Endothelial cell of umbilical vein (primary cell): Measurements from ENCODE around the gene IFITM10. TPM values are rescaled to one million over a fixed set of nuclear protein-coding genes. Genes with fewer than 3 reads are reported as not detected.

Experiments
- BruUV-seq: library from RNA; stranded (reverse); fragments of 400-500 nt; replicated peaks from 2 replicates; lab custom pipeline; 2021; lab: Mats Ljungman, UMichigan
- CTCF ChIA-PET: fragments of 300-600, 350-600 bp; sonication (Branson Sonifier 250); formaldehyde crosslinking; loops from one replicate; lab custom pipeline; 2021; ENCODE audit warnings: antibody characterized with exemption, inconsistent platforms; lab: Charles Lee
- POLR2A ChIA-PET: fragments of 300-600, 350-600 bp; sonication (Branson Sonifier 250); formaldehyde crosslinking; loops from one replicate; lab custom pipeline; 2021; ENCODE audit warnings: antibody characterized with exemption, inconsistent platforms; lab: Charles Lee
- DNase-seq: peaks from one replicate; pipeline ENCODE4 v3.0.0-alpha.2; 2011; ENCODE audit warnings: low read depth, low spot score
- FAIRE-seq: peaks from 2 replicates; lab custom pipeline; 2011; peaks lifted over from hg19 to GRCh38; lab: Jason Lieb, UNC
- H2AFZ ChIP-seq: 2 replicates; pipeline ENCODE4 v1.6.0; 2012; ENCODE audit warnings: low read depth, low read length, control low read depth, inconsistent platforms
- H3K27ac ChIP-seq: 2 replicates; pipeline ENCODE4 v1.5.1; 2011; ENCODE audit warnings: low read depth, mild to moderate bottlenecking, control low read depth, low read length, moderate library complexity; ENCODE audit not compliant: insufficient read depth
- H3K27me3 ChIP-seq, 2 experiments: 2 replicates each; pipeline versions ENCODE4 v1.6.0 to v1.6.1; 2011; ENCODE audit warnings: low read length in 2 of 2, mixed read lengths in 1 of 2; ENCODE audit not compliant: control insufficient read depth in 2 of 2, insufficient read depth in 2 of 2
- H3K36me3 ChIP-seq, 2 experiments: 2 replicates in 1 of 2; 3 replicates in 1 of 2; pipeline ENCODE4 v1.5.1; 2011; ENCODE audit warnings: low read length in 2 of 2, mild to moderate bottlenecking in 1 of 2, moderate library complexity in 1 of 2; ENCODE audit not compliant: control insufficient read depth in 2 of 2, insufficient read depth in 2 of 2; ENCODE audit errors: extremely low read depth in 1 of 2
- H3K4me1 ChIP-seq: 3 replicates; pipeline ENCODE4 v1.5.1; 2011; ENCODE audit warnings: mild to moderate bottlenecking, low read length; ENCODE audit not compliant: control insufficient read depth, insufficient read depth; ENCODE audit errors: extremely low read depth
- H3K4me2 ChIP-seq: 2 replicates; pipeline ENCODE4 v1.6.1; 2011; ENCODE audit warnings: low read length, control low read depth, mixed read lengths; ENCODE audit not compliant: insufficient read depth
- H3K4me3 ChIP-seq, 3 experiments: fragments of 200-600 bp in 1 of 3; sonication (generic), shearing (Covaris generic) in 1 of 3; replicated peaks in 1 of 3; 2 replicates each; pipeline ENCODE4 v1.5.1; 2011 to 2016; ENCODE audit warnings: control low read depth in 3 of 3, low read length in 3 of 3, mild to moderate bottlenecking in 2 of 3, inconsistent platforms in 1 of 3, low read depth in 1 of 3, moderate library complexity in 1 of 3; ENCODE audit not compliant: insufficient read depth in 1 of 3
- H3K79me2 ChIP-seq: 2 replicates; pipeline ENCODE4 v1.6.0; 2012; ENCODE audit warnings: low read length, inconsistent platforms; ENCODE audit not compliant: control insufficient read depth, insufficient read depth
- H3K9ac ChIP-seq: replicated peaks from 2 replicates; pipeline ENCODE3; 2011; ENCODE audit warnings: low read length, control low read depth; ENCODE audit not compliant: insufficient read depth; ENCODE audit errors: extremely low read depth
- H3K9me1 ChIP-seq: replicated peaks from 3 replicates; pipeline ENCODE4 v1.6.0; 2011; ENCODE audit warnings: mild to moderate bottlenecking, low read length; ENCODE audit not compliant: control insufficient read depth, insufficient read depth; ENCODE audit errors: extremely low read depth
- H3K9me3 ChIP-seq: replicated peaks from 2 replicates; pipeline ENCODE4 v1.5.1; 2012; ENCODE audit warnings: low read length, inconsistent platforms; ENCODE audit not compliant: control insufficient read depth, insufficient read depth
- H4K20me1 ChIP-seq: replicated peaks from 2 replicates; pipeline ENCODE3; 2011; ENCODE audit warnings: mild to moderate bottlenecking, low read length; ENCODE audit not compliant: control insufficient read depth, insufficient read depth; ENCODE audit errors: extremely low read depth
- FOS ChIP-seq: IDR thresholded peaks from 2 replicates; pipeline ENCODE4 v1.6.1; 2011; ENCODE audit warnings: mild to moderate bottlenecking, low read length, moderate library complexity, borderline replicate concordance; ENCODE audit not compliant: insufficient read depth
- MYC ChIP-seq: IDR thresholded peaks from one replicate; pipeline ENCODE4 v1.6.1; 2011; ENCODE audit warnings: mild to moderate bottlenecking, low read depth, low read length
- POLR2A ChIP-seq: IDR thresholded peaks from 2 replicates; pipeline ENCODE4 v1.6.1; 2012; ENCODE audit warnings: low read depth, mild to moderate bottlenecking, control low read depth, low read length
- POLR2AphosphoS5 ChIP-seq: IDR thresholded peaks from 2 replicates; pipeline ENCODE4 v1.6.1; 2012; ENCODE audit warnings: low read depth, mild to moderate bottlenecking, control low read depth, low read length, moderate library complexity; ENCODE audit not compliant: insufficient read depth
- dilution Hi-C: fragments of 300-500 bp; cut with MboI; formaldehyde crosslinking; loops from one replicate; pipeline ENCODE4 v1.15.0; 2019; ENCODE audit warnings: low sequenced_read_pairs; ENCODE audit not compliant: extremely low pct_ligation_motif_present
- intact Hi-C: fragments of 100-400 bp; cut with micrococcal nuclease; formaldehyde crosslinking; loops from one replicate; pipeline ENCODE4 v1.10.0; 2022
- polyA plus RNA-seq, 4 experiments: library from polyadenylated mRNA; depleted of rRNA in 3 of 4; stranded (reverse) in 3 of 4; unstranded in 1 of 4; fragments of >200 nt; gene quantifications; 2 replicates each; pipeline versions ENCODE4 v1.2.1 to v1.2.3, GENCODE V29; 2011 to 2012; ENCODE audit warnings: missing spikeins in 1 of 4
- total RNA-seq: library from RNA; stranded (reverse); gene quantifications from 2 replicates; pipeline ENCODE4 v1.2.3, GENCODE V29; 2021
- TF ChIP-seq, protein P1 (sequence below), 2 donors: IDR thresholded peaks; 1 replicate in 1 of 2; 2 replicates in 1 of 2; pipeline ENCODE4 v1.5.1; 2011; ENCODE audit warnings: low read length in 2 of 2, mild to moderate bottlenecking in 2 of 2, moderate library complexity in 2 of 2, control low read depth in 1 of 2, inconsistent platforms in 1 of 2, low read depth in 1 of 2; ENCODE audit not compliant: insufficient read depth in 1 of 2; ENCODE audit errors: extremely low read depth in 1 of 2

Gene IFITM10
- total and polyA plus RNA-seq, 2 donors (not counting 3 experiments of a cell fraction or from before 2014, with no cell fraction given), result 0.04 to 0.66 TPM

DNA sequence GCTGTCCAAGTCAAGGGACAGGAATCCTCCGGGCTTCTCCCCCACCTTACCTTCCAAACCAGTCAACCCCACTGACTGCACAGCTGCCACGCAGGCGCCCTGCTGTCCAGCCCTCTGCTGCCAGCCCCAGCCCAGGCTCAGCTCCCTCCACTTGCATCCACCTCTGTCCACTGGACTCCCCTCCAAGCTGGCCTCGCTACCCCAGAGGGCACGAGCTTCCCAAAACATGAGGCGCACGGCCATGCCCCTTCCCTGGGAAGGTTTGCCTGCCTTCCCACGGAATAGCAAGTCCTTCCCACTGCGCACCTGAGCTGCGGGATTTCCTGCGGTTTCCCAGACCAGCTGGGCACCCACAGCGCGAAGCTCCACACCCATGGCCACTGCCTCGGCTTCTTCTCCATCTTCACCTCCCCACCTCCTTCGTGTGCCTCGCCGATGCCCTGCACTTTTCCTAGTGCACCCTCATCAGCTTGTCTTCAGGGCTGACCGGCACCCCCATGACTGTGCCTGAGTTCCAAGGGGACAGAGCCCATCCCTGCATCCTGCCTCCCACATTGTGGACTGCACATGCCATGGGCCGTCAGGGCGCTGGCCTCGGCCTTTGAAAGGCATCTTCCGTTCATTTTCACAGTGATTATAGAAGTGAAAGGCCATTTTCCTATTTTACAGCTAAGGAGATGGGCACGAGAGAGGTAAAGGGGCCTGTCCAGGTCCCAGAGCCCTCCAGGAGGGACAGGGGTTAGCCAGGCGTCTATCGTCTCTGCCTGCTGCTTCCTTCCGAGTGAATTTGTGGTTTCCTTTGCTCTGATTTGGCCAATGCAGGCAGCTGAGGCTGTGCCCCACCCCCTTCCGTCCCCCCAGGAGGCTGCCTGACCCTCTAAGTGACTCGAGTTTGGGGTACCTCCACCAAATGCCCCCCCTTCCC, 16.4 kb downstream of the IFITM10 start:
- no peak for FAIRE-seq
- Histone ChIP-seq H3K4me2 (no peak overlapping the region), H3K27me3 (no peaks in the 10 kb centered on the region), H3K27ac (no peak overlapping the region), H2AFZ (no peak overlapping the region), H3K4me1 (no peaks in the 10 kb centered on the region), H3K9me1 (no peaks in the 10 kb centered on the region), H3K9ac (no peak overlapping the region), H3K4me3 (no peak overlapping the region), H3K36me3 (no peaks in the 10 kb centered on the region), H3K79me2 (no peaks in the 10 kb centered on the region), H4K20me1 (no peaks in the 10 kb centered on the region), H3K9me3 (no peaks in the 10 kb centered on the region)
- no peak for DNase-seq
- TF ChIP-seq, protein P1, sequence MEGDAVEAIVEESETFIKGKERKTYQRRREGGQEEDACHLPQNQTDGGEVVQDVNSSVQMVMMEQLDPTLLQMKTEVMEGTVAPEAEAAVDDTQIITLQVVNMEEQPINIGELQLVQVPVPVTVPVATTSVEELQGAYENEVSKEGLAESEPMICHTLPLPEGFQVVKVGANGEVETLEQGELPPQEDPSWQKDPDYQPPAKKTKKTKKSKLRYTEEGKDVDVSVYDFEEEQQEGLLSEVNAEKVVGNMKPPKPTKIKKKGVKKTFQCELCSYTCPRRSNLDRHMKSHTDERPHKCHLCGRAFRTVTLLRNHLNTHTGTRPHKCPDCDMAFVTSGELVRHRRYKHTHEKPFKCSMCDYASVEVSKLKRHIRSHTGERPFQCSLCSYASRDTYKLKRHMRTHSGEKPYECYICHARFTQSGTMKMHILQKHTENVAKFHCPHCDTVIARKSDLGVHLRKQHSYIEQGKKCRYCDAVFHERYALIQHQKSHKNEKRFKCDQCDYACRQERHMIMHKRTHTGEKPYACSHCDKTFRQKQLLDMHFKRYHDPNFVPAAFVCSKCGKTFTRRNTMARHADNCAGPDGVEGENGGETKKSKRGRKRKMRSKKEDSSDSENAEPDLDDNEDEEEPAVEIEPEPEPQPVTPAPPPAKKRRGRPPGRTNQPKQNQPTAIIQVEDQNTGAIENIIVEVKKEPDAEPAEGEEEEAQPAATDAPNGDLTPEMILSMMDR (IDR thresholded peaks at IDR 0.05; ENCODE audit: extremely low read depth in 1 of 2, insufficient read depth in 1 of 2, low read depth in 1 of 2, low read length in 2 of 2), result no peak
- TF ChIP-seq MYC (no peak), POLR2AphosphoS5 (no peak), FOS (no peak), POLR2A (no peak)
- intact Hi-C loops, result no loop called here
- no TSS peak for BruUV-seq
- ChIA-PET CTCF (interaction anchor here (1.4 to 1.8 kb wide), 2 partner anchors 15 to 40 kb away, joined by 4 to 5 read pairs; no protein-coding TSS in a partner anchor), POLR2A (no interaction called here)
- dilution Hi-C loops, result no loop called here
